Mesendoderm (in vitro differentiated cells): Measurements from ENCODE around the gene HOXA7.

Experiments
- DNase-seq: peaks from one replicate; pipeline ENCODE4 v3.0.0; 2013
- H2AK5ac ChIP-seq: 2 replicates; pipeline ENCODE4 v1.6.1; 2013; ENCODE audit warnings: low read length, inconsistent platforms
- H2BK120ac ChIP-seq: 2 replicates; pipeline ENCODE4 v1.6.1; 2013; ENCODE audit warnings: low read depth, mild to moderate bottlenecking, low read length, moderate library complexity, mixed read lengths
- H2BK15ac ChIP-seq: replicated peaks from 2 replicates; pipeline ENCODE4 v1.6.1; 2013; ENCODE audit warnings: low read depth, mild to moderate bottlenecking, moderate library complexity
- H2BK5ac ChIP-seq: 2 replicates; pipeline ENCODE4 v1.6.1; 2013; ENCODE audit warnings: low read length, inconsistent platforms
- H3K18ac ChIP-seq: 2 replicates; pipeline ENCODE4 v1.6.1; 2013; ENCODE audit warnings: mild to moderate bottlenecking, low read length, mixed read lengths
- H3K23ac ChIP-seq: one replicate; pipeline ENCODE4 v1.6.1; 2013; ENCODE audit warnings: low read length
- H3K27ac ChIP-seq: 2 replicates; pipeline ENCODE4 v1.5.1; 2013; ENCODE audit warnings: low read depth, mild to moderate bottlenecking, inconsistent platforms, low read length, moderate library complexity
- H3K27me3 ChIP-seq: 2 replicates; pipeline ENCODE4 v1.6.1; 2013; ENCODE audit warnings: low read length, control low read depth, mild to moderate bottlenecking, inconsistent platforms; ENCODE audit not compliant: insufficient read depth, poor library complexity
- H3K36me3 ChIP-seq: 2 replicates; pipeline ENCODE4 v1.6.1; 2013; ENCODE audit warnings: low read length, inconsistent platforms; ENCODE audit not compliant: control insufficient read depth, insufficient read depth
- H3K4ac ChIP-seq: one replicate; pipeline ENCODE4 v1.6.1; 2013; ENCODE audit warnings: low read depth, mild to moderate bottlenecking, low read length, moderate library complexity
- H3K4me1 ChIP-seq: 2 replicates; pipeline ENCODE4 v1.6.1; 2013; ENCODE audit warnings: low read depth, low read length, inconsistent platforms; ENCODE audit not compliant: control insufficient read depth
- H3K4me2 ChIP-seq: 2 replicates; pipeline ENCODE4 v1.6.1; 2013; ENCODE audit warnings: low read length
- H3K4me3 ChIP-seq: 2 replicates; pipeline ENCODE4 v1.5.1; 2013; ENCODE audit warnings: mild to moderate bottlenecking, low read length
- H3K56ac ChIP-seq: one replicate; pipeline ENCODE4 v1.6.1; 2013; ENCODE audit warnings: low read length
- H3K79me1 ChIP-seq: 2 replicates; pipeline ENCODE4 v1.6.1; 2013; ENCODE audit warnings: low read length, inconsistent platforms
- H3K79me2 ChIP-seq: 2 replicates; pipeline ENCODE4 v1.6.1; 2013; ENCODE audit warnings: mild to moderate bottlenecking, low read length; ENCODE audit not compliant: control insufficient read depth, insufficient read depth
- H3K9ac ChIP-seq: 2 replicates; pipeline ENCODE4 v1.6.1; 2013; ENCODE audit warnings: low read length, inconsistent platforms
- H4K5ac ChIP-seq: one replicate; pipeline ENCODE4 v1.6.1; 2013; ENCODE audit warnings: low read length
- H4K8ac ChIP-seq: one replicate; pipeline ENCODE4 v1.6.1; 2013; ENCODE audit warnings: low read depth, mild to moderate bottlenecking, control low read depth, low read length, moderate library complexity
- WGBS: extraction: QIAGEN DNeasy Blood & Tissue Kit; methylation state at CpG from one replicate; pipeline ENCODE4 v1.1.7; 2013; ENCODE audit warnings: low lambda C conversion rate, missing lambda C conversion rate; ENCODE audit not compliant: insufficient coverage; ENCODE audit errors: extremely low coverage; 5-methylcytosine and 5-hydroxymethylcytosine counted together

Gene HOXA7

GRCh38 chr7:27138985-27139333 is 17.5 kb downstream of the HOXA7 start:
- DNase-seq = no peak
- H3K27ac ChIP-seq = no peak overlapping the region
- H2BK15ac ChIP-seq = no peak overlapping the region
- no peaks in the 10 kb centered on the region for H3K79me1 ChIP-seq
- WGBS = no CpG with 5 or more reads among the region's 11 CpGs
- no peak overlapping the region for H3K18ac ChIP-seq
- H3K4me3 ChIP-seq = no peak overlapping the region
- H3K4ac ChIP-seq = no peak overlapping the region
- H3K4me1 ChIP-seq = no peaks in the 10 kb centered on the region
- no peak overlapping the region for H3K9ac ChIP-seq
- H4K8ac ChIP-seq = no peak overlapping the region
- H4K5ac ChIP-seq = no peak overlapping the region
- no peak overlapping the region for H2BK5ac ChIP-seq
- no peak overlapping the region for H3K56ac ChIP-seq
- H3K23ac ChIP-seq = no peak overlapping the region
- no peak overlapping the region for H2AK5ac ChIP-seq
- no peaks in the 10 kb centered on the region for H3K36me3 ChIP-seq
- H2BK120ac ChIP-seq = no peak overlapping the region
- H3K4me2 ChIP-seq = no peak overlapping the region
- peaks cover 89% of the 10 kb centered on the region for H3K27me3 ChIP-seq
- no peaks in the 10 kb centered on the region for H3K79me2 ChIP-seq

- Histone ChIP-seq H2AK5ac (no peak overlapping the region), H3K23ac (no peak overlapping the region), H3K27me3 (peaks cover 93% of the 10 kb centered on the region), H4K5ac (no peak overlapping the region), H2BK5ac (no peak overlapping the region), H3K4me1 (no peaks in the 10 kb centered on the region), H3K36me3 (no peaks in the 10 kb centered on the region), H3K4me3 (no peak overlapping the region), H3K79me2 (no peaks in the 10 kb centered on the region), H3K56ac (no peak overlapping the region), H3K27ac (no peak overlapping the region), H2BK120ac (no peak overlapping the region), H3K4me2 (no peak overlapping the region), H4K8ac (no peak overlapping the region), H2BK15ac (no peak overlapping the region), H3K4ac (no peak overlapping the region), H3K9ac (no peak overlapping the region), H3K18ac (no peak overlapping the region), H3K79me1 (no peaks in the 10 kb centered on the region)
- WGBS = no CpG with 5 or more reads among the region's 1 CpG
- DNase-seq = no peak
These were observed 18.0 kb downstream of the HOXA7 start for GRCh38 chr7:27138472-27138871.

GRCh38 chr7:27137640-27138315 is 18.7 kb downstream of the HOXA7 start:
- H3K4me1 ChIP-seq = no peaks in the 10 kb centered on the region
- no peak for DNase-seq

GRCh38 chr7:27134392-27134791 is 22.1 kb downstream of the HOXA7 start:
- no peak overlapping the region for H4K5ac ChIP-seq
- no peak overlapping the region for H3K27ac ChIP-seq
- no peak overlapping the region for H3K4ac ChIP-seq
- H3K9ac ChIP-seq = no peak overlapping the region
- H3K56ac ChIP-seq = no peak overlapping the region
- H3K4me2 ChIP-seq = no peak overlapping the region
- no peak overlapping the region for H3K4me3 ChIP-seq
- no peak overlapping the region for H3K18ac ChIP-seq
- no CpG with 5 or more reads among the region's 2 CpGs for WGBS
- H3K27me3 ChIP-seq = peaks cover 89% of the 10 kb centered on the region
- H3K23ac ChIP-seq = no peak overlapping the region
- no peak for DNase-seq
- no peaks in the 10 kb centered on the region for H3K79me2 ChIP-seq
- no peak overlapping the region for H2AK5ac ChIP-seq
- H2BK5ac ChIP-seq = no peak overlapping the region
- H3K36me3 ChIP-seq = no peaks in the 10 kb centered on the region
- no peaks in the 10 kb centered on the region for H3K79me1 ChIP-seq
- H2BK15ac ChIP-seq = no peak overlapping the region
- no peaks in the 10 kb centered on the region for H3K4me1 ChIP-seq
- H4K8ac ChIP-seq = no peak overlapping the region
- H2BK120ac ChIP-seq = no peak overlapping the region

More at GRCh38 chr7:27137640-27138315, 18.7 kb downstream of the HOXA7 start:
- no peak overlapping the region for H3K56ac ChIP-seq
- H3K79me1 ChIP-seq = no peaks in the 10 kb centered on the region
- no peak overlapping the region for H3K4me2 ChIP-seq
- WGBS = no CpG with 5 or more reads among the region's 2 CpGs
- H3K4me3 ChIP-seq = no peak overlapping the region
- H2BK15ac ChIP-seq = no peak overlapping the region
- no peak overlapping the region for H2BK120ac ChIP-seq
- no peak overlapping the region for H2AK5ac ChIP-seq
- H2BK5ac ChIP-seq = no peak overlapping the region
- H3K4ac ChIP-seq = no peak overlapping the region
- H3K18ac ChIP-seq = no peak overlapping the region
- H3K9ac ChIP-seq = no peak overlapping the region
- H4K8ac ChIP-seq = no peak overlapping the region
- H3K27me3 ChIP-seq = peaks cover 96% of the 10 kb centered on the region
- H3K36me3 ChIP-seq = no peaks in the 10 kb centered on the region
- H4K5ac ChIP-seq = no peak overlapping the region
- no peaks in the 10 kb centered on the region for H3K79me2 ChIP-seq
- no peak overlapping the region for H3K27ac ChIP-seq
- no peak overlapping the region for H3K23ac ChIP-seq

- Histone ChIP-seq H3K27ac (no peak overlapping the region), H4K5ac (no peak overlapping the region), H3K4ac (no peak overlapping the region), H3K36me3 (no peaks in the 10 kb centered on the region), H2BK120ac (no peak overlapping the region), H2BK5ac (no peak overlapping the region), H3K4me3 (no peak overlapping the region), H3K79me1 (no peaks in the 10 kb centered on the region), H2BK15ac (no peak overlapping the region), H4K8ac (no peak overlapping the region), H3K23ac (no peak overlapping the region), H3K18ac (no peak overlapping the region), H2AK5ac (no peak overlapping the region), H3K56ac (no peak overlapping the region), H3K27me3 (peaks cover 89% of the 10 kb centered on the region), H3K9ac (no peak overlapping the region), H3K79me2 (no peaks in the 10 kb centered on the region), H3K4me2 (no peak overlapping the region), H3K4me1 (no peaks in the 10 kb centered on the region)
- no peak for DNase-seq
- WGBS = no CpG with 5 or more reads among the region's 18 CpGs
These were observed 22.9 kb downstream of the HOXA7 start for GRCh38 chr7:27133409-27134231.
